GM18519 (cell line): Measurements from ENCODE around the gene C1orf116.

Source experiments
- ATAC-seq: cut with Tn5 transposase; IDR thresholded peaks from one replicate; pipeline ENCODE4 v1.9.1; 2021; ENCODE audit warnings: mild to moderate bottlenecking, moderate library complexity; ENCODE audit not compliant: unreplicated experiment, low FRiP score

The C1orf116 gene

DNA sequence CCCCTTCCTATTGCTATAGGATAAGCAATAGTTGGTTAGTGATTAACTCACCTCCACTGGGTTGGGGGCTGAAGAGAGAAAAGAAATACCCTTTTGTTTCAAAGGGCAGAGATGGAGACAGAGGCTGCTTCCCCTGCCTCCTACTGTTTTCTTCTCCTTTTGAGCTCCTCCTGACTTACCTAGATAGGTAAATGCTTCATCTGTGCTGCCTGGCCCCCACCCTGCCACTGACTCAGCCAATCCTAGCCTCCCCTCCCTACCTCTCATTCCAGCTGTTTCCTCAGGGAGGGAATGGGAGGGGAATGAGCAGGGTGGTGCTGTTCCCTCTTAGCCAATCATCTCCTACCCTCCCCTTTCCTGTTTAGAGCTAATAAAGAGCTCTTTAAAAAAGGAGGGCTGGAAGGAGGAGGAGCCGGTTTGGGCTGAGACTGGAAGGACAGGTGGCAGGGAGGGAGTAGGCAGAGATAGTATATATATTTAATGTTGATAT, at the start of gene C1orf116:
Gene C1orf116 (minus strand): TSS at position 229 of the 490 bp plus-strand sequence. CDS start 5,158 bp downstream, outside the sequence.
- ATAC-seq: no peak

DNA sequence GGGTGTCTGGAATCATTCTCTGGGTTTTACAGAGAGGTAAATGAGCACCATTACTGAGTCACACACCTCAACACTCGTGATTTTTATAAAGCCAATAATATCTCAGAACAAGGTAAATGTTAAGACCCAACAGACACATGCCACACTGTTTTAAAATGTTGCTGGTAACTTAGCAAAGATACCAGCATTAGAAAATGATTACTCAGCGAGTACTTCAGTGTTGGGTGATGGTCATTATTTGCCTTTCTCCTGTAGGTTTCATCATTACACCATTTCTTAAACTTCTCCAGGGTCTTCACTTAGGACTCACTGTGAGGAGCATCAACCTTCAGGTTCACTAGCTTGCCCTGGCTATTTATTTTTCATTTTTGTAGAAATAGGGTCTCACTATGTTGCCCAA, 49.2 kb upstream of the C1orf116 start:
- no peak for ATAC-seq

DNA sequence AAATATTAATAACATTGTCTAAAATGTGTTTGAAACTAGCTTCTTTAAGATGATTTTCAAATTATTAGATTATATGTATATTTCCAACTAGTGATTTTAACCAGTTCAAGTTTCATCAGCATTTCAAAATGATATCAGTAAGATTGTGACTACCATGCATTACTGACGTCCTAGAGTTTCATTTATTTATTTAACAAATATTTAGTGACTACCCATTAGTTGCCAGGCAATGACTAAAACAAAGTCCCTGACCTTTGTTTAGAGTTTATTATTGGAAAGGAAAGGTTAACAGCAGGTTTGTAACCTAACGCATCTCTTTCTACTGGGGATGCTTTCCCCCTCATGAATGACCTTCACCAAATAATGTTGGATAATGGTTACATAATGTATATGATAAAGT, 48.5 kb upstream of the C1orf116 start:
- no peak for ATAC-seq

GRCh38 chr1:207079706-207080241, 47.2 kb upstream of the C1orf116 start:
- ATAC-seq: no peak

- no peak for ATAC-seq
Measured at GRCh38 chr1:207078578-207079132, 46.1 kb upstream of the C1orf116 start.

DNA sequence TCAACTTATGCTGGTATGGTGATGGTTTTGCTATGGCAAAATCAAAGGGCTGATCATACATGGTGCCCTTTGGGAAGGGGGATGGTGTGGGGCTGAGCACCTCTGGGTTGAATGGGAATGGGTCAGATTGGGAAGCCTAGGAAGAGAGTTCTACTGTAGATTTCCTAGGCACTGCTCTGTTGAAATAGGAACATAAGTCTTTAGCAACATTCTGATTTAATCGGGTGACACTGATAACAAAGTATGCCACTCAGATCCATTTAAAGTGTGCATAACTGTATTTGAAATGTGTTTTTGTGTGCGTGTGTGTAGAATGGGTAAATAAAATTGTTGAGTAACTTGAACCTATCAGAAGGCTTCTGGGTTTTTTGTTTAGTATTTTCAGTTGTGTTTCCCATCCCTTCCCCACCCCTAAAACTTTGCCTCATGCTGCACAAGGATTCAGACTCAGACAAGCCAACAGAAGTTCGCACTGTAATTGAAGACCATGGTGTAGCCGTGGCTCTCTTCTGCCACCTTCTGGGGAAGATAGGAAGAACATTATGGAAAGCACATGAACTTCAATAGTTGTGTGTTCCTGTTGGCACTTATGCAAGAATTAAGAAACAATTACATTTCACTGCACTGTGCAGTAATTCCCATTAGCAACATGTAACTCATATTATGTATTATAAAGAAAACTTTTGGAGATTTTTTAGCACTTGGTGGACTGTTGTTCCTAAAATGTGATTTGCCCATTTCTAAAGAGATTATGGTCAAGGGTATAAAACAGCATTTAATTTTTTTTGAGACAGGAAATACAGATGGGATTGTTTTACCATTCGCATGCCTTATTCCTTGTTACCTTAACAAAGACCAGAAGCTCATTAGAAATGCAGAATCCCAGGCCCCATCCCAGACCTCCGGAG, 45.2 kb upstream of the C1orf116 start:
- ATAC-seq: no peak

DNA sequence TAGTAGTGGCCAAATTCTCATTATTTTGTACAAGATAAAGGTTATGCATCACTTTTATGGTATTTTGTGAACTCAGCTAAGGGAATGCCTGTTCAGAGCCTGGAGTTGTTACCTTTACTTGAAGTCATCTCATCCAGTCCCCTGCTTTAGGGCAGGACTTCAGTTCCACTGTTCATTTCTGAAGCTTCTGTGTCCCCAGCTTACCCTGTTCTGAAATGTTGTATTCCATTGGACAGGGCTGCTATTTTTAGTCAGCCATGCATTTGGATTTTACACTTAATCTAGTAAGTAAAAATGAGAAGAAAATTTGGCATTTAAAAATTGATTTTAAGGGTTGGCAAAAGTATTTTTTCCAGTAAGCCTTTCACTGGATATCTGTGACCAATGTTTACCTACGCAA, 44.5 kb upstream of the C1orf116 start:
- ATAC-seq: no peak

DNA sequence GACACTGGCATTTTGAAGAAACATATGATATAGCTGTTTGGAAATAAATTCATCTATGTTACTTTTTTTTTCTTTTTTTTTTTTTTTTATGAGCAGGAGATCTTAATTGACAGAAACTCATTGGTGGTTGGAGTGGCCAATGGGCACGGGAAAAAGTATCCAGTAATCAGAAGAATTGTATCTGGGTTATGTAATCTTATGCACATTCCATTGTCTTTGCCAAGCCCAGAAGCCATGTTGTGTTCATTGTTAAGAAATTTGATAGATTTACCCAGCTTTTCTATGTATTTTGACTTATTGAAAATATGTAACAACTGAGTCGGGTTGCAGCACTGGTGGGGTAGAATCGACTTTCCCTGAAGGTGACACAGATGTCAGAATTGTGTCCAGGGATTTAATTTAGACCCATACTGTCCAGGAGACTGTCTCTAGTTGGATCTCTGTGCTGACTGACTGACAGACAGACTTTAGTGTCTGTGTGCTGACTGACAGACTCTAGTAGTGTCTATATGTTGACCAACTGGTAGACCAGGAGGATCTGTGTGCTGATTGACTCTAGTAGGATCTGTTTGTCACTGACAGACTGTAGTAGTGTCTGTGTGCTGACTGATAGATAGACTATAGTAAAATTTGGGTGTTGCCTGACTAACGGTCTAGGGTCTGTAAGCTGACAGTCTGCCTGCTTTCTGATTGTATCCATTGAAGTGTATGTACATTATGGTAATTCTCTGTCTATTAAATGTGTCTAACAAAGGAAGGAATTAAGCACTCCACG, 43.8 kb upstream of the C1orf116 start:
- ATAC-seq: no peak

- ATAC-seq: no peak
Measured at GRCh38 chr1:207073906-207074820, 41.6 kb upstream of the C1orf116 start.

DNA sequence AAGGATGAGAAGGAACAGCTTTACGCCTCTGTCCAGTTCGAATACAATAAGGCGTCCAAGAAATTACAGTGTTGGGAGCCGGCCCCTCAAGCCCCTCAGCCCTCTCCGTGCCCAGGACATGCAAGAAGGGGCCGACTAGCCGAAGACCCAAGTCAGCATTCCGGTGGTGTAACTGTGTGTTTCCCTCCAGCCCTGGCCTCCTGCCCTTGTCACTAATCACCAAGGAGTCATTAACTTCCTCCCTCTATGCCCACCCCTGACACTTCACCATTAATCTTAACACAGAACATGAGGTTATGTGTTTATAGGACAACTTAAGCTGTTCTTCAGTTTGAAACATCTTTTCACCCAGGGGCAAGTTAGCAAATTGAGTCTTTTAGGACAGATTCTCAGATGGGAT, 39.7 kb upstream of the C1orf116 start:
- ATAC-seq: no peak

GRCh38 chr1:207071426-207071825, 38.9 kb upstream of the C1orf116 start:
- no peak for ATAC-seq

GRCh38 chr1:207070811-207071210, 38.3 kb upstream of the C1orf116 start:
- ATAC-seq: no peak

- no peak for ATAC-seq
Measured at GRCh38 chr1:207069858-207070506, 37.4 kb upstream of the C1orf116 start.

DNA sequence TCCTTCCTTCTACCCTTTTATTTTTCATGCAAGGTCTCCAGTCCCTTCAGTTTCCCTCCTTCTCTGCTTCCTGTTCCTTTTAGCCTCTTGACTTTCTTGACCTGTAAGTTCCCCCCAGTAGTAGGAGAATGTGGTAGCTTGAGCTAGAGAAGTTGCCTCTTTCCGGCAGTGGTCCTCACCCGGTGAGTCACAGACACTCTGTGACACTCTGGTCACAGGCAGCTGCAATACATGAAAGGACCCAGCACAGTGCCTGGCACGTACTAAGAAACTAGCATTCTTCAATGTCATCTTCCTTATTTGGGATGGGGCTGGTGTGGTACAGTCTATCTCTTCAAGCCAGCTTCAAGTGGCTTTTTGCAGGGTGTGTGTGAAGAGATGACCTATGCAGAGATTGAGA, 36.5 kb upstream of the C1orf116 start:
- no peak for ATAC-seq

GRCh38 chr1:207067665-207068064, 35.1 kb upstream of the C1orf116 start:
- ATAC-seq: no peak

GRCh38 chr1:207067185-207067584, 34.6 kb upstream of the C1orf116 start:
- no peak for ATAC-seq

GRCh38 chr1:207064561-207064960, 32.0 kb upstream of the C1orf116 start:
- no peak for ATAC-seq

DNA sequence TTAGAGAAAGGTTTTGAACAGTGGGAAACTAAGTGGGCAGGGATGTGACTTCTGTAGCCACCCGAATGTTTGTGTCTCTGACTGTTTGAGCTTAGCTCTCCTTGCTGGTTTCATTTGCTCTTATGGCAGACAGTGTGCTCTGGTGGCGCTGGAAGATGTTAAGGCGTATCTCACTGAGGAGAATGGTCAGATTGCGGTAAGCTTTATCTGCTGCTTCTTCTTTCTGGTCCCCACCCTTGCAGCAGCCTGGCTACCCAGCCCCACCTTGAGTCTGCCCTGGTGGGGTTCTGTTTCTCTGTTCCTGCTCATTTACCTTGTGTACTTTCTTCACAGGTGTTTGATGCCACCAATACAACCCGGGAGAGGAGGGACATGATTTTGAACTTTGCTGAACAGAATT, 30.5 kb upstream of the C1orf116 start:
- no peak for ATAC-seq

GRCh38 chr1:207062058-207062457, 29.5 kb upstream of the C1orf116 start:
- ATAC-seq: no peak
